Measurements from ENCODE around the gene CHCHD6.

CHCHD6 gene

GRCh38 chr3:126859415-126860246 is 155.6 kb downstream of the CHCHD6 start:
- no peak for DNase-seq (ENCODE audit: low read depth in 2 of 2)

GRCh38 chr3:126865736-126866135 is 161.7 kb downstream of the CHCHD6 start:
- DNase-seq (ENCODE audit: low read depth in 2 of 2), result no peak

GRCh38 chr3:126866175-126866759 is 162.2 kb downstream of the CHCHD6 start:
- no peak for DNase-seq (ENCODE audit: low read depth in 2 of 2)

DNA sequence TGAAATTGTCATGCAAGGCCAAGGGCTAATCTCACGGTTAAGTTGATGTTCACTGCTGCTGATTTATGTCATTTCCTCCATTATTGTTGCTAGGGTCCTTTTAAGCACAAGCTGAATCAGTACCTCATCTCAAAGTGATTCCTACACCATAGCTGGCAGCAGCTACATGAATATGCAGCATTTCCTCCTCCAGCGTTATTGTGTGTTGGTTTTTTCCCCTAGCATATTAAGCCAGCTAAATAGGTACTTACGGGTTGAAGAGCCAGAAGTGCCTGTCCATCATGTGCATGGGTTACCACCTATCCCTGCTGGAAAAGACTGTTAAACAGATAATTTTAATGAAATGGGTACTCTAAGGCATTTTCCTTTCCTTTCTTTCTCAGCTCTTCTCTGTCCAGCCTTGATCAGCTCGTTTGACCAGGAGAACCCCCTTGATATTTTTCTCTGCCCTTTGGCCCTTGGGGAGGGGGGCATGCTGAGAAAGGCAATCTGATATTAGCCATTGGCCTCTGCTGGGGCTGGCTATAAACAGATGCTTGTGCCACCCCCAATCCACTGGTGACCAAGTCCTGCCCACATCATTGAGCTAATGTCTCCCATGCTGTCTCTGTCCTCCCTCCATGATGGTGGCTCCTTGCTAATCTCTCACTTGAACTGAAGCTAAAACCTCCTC is 163.3 kb downstream of the CHCHD6 start:
- no peak for DNase-seq (ENCODE audit: low read depth in 2 of 2)

DNA sequence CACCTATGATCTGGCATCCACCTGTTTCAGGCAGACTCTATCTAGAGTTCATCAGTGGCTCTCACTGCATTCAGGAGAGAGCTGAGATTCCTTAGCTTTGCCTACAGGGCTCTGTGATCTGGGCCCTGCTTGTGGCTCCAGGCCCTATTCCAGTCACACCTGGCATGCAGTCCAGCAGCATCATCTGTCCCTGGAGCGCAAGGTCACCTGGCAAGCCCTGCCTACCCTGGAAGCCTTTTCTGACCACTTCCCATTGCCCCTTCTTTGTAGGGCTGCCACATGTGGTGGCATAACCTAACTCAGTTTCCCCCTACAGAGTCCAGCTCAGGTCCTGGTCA is 163.8 kb downstream of the CHCHD6 start:
- no peak for DNase-seq (ENCODE audit: low read depth in 2 of 2)

DNA sequence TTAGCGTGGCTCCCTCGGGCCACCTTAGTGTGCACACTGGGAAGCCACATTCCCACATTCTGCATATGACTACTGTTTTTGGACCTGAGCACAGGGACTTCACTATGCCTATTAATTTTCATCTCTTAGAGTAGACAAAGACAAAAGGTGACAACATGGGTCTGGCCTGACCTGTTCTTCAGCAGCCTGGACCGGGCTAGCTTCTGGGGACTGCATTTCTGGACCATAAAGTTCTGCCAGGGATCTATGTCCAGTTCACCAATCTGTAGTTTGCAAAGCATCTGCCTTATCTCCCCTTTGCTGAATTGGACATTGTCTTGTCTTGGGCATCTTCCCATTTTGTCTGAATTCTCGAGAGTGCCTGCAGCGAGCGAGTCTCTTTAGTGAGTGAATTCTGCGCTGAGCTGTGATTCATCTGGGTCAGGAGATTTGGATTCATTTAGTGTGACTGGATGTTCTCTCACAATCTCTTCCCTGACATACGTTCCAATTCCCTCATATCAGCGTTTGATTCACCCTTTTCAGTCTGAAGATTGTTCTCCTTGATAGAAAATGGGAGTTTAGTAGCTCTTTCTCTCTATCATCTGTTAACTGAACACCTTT is 166.7 kb downstream of the CHCHD6 start:
- DNase-seq (ENCODE audit: low read depth in 2 of 2), result no peak

- no peak for DNase-seq (ENCODE audit: low read depth in 2 of 2)
Measured at GRCh38 chr3:126872701-126873342, 168.8 kb downstream of the CHCHD6 start.

DNA sequence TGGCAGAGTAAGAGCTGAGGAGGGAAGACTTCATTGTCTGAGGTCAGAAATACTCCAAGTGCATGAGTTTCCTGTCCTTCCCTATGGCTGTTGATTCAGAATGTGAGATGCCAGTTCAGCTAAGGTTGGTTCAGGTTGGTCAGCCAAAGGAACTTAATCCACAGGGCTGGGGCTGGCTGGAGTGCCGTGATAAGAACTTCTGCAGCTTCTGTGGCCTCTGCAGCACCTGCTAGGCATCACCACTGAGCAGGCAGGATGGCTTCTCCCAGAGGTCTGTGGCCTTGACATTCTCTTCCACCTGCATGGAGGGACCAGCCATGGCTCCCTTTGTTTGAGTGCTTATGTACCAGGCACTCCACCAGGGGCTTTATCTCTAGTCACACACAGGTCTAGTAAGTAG is 169.4 kb downstream of the CHCHD6 start:
- DNase-seq (ENCODE audit: low read depth in 2 of 2), result no peak

GRCh38 chr3:126878664-126879063 is 174.6 kb downstream of the CHCHD6 start:
- no peak for DNase-seq (ENCODE audit: low read depth in 2 of 2)

- no peak for DNase-seq (ENCODE audit: low read depth in 2 of 2)
Measured at GRCh38 chr3:126880901-126881300, 176.9 kb downstream of the CHCHD6 start.

DNA sequence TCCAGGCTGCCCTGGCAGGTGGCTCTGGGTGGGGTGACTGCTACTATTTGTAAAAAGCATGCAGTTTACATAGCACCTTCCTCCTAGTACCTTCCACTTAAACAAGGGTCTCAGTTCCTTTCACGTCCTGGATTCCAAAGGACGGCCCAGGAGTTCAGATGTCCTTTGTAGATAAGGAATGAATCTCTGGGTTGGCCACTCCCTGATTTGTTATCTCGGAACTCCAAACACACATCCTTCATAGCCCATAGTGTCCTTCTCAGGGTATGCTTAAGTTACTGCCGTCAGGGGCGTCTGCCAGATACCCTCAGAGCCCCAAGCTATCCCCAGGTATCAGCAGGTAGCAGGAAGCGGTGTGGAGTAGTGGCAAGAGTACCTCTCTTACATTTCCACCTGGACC is 177.8 kb downstream of the CHCHD6 start:
- no peak for DNase-seq (ENCODE audit: low read depth in 2 of 2)

- no peak for DNase-seq (ENCODE audit: low read depth in 2 of 2)
Measured at GRCh38 chr3:126883241-126883640, 179.2 kb downstream of the CHCHD6 start.

DNA sequence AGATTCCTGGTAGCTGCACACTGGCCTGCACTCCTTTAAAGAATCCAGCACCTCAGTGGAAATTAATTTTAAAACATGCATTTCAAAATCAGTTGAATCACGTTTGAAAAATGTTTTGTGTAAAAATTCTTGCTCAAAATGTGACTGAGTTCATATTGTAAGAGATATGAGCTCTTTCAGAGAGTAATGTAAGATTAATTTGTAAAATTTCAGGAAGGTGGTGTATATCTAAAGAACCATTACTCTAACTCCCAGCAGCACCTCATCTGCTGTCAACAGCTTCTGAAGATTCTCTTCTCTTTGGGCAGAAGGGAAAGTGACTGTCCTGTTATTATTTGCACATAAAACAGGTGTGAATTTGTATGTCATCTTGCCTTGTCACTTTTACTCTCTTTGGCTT is 181.4 kb downstream of the CHCHD6 start:
- no peak for DNase-seq (ENCODE audit: low read depth in 2 of 2)

DNA sequence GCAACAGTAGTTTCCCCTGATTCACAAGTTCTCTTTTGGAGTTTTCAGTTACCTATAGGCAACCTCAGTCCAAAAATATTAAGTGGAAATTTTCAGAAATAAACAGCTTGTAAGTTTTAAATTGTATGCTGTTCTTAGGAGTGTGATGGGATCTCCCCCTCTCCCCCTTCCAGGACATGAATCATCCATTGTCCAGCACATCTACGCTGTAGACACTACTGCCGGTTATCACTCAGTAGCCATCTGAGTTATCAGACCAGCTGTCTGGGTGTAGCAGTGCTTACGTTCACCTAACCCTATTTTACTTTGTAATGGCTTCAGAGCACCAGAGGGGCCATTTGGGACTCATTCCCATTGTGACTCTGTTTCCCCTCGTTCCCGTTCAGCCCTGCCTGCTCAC is 182.2 kb downstream of the CHCHD6 start:
- no peak for DNase-seq (ENCODE audit: low read depth in 2 of 2)

- no peak for DNase-seq (ENCODE audit: low read depth in 2 of 2)
Measured at GRCh38 chr3:126887686-126888085, 183.6 kb downstream of the CHCHD6 start.

GRCh38 chr3:126888186-126888760 is 184.2 kb downstream of the CHCHD6 start:
- no peak for DNase-seq (ENCODE audit: low read depth in 2 of 2)

GRCh38 chr3:126889276-126890201 is 185.5 kb downstream of the CHCHD6 start:
- DNase-seq (ENCODE audit: low read depth in 2 of 2), result no peak

DNA sequence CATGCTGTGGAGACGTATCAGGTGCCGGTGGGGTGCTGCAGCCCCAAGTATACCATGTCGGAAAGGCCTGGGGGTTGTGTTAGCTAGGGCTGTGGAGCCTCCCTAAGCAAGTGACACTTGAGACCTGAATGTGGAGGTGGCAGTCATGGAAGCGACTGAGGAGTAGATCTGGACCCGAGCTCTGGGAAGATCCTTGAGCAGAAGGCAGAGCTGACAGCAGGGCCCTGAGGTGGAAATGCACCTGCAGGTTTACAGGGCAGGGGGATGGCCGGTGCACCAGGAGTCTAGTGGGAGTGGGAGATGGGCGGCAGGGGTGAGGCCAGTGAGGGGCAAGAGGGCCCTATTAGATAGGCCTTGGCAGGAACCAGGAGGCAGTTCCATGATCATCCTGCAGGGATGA is 187.1 kb downstream of the CHCHD6 start:
- DNase-seq (ENCODE audit: low read depth in 2 of 2), result no peak

DNA sequence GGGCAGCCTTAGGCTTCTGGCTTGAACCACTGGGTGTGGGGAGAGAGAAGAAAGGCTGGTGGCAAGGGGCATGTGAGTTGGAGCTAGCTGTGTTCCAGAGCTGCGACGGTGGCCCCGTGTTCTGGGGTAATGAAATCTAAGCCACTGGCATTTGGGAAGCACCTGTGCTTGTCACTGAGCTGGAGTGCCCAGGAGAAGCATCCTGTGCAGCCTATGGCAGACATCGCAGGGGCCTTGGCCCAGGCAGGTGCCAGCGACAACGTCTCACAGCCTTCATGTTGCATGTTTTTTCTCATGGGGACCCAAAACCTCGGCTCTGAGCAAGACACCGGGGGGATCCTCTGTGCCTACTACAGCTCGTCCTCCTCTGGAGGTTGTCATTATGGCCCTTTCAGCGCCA is 187.8 kb downstream of the CHCHD6 start:
- DNase-seq (ENCODE audit: low read depth in 2 of 2), result no peak

DNA sequence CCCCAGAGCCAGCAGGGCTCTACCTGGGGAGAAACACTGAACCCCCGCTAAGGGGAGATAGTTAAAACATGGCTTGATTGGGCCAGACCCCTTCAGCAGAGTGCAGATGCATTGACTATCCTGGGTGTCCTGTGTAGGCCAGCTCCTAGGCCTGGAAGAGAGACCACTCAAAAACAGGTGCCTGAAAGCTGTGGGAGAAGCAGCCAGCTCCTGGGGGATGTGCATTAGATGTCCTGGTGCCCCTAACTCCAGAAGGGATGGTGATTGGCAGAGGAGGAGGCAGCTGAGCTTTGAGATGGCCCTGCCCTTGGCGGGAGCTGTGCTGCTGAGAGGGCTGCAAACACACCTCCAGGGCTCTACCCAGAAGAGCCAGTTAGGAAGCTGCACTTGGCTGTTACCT is 189.6 kb downstream of the CHCHD6 start:
- DNase-seq (ENCODE audit: low read depth in 2 of 2), result no peak

DNA sequence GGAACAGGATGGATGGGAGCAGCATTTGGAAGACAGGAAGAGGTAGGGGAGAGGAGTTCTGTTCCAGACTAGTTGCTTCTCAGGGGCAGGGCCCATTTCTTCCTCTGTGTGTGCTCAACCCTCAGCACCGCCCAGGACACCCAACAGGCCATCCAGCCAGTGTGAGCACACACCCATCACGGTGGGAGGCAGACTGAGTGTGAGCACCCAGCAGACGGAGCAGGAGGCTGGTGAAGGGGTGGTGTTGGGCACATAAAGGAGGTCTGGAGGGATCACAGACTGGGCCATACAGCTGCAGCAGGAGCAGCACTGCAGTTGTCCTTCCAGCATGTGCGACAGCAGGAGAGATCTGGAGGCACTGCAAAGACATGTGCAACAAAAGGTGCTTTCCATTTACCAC is 190.4 kb downstream of the CHCHD6 start:
- DNase-seq (ENCODE audit: low read depth in 2 of 2), result no peak
